Suprapubic skin (tissue), 4 donors: ENCODE results near the gene ROS1. TPM values are rescaled to one million over a fixed set of nuclear protein-coding genes. Genes with fewer than 3 reads are reported as not detected.

Experiments
- DNase-seq, 2 donors: peaks; one replicate each; pipeline ENCODE4 v3.0.0-alpha.2; 2019; ENCODE audit warnings: low spot score in 2 of 2
- H3K27ac ChIP-seq: fragments of 200-600 bp; sonication (generic); one replicate; pipeline ENCODE4 v1.5.1; 2019
- H3K27me3 ChIP-seq: fragments of 200-600 bp; sonication (generic); one replicate; pipeline ENCODE4 v1.5.1; 2019
- H3K36me3 ChIP-seq: fragments of 200-600 bp; sonication (generic); one replicate; pipeline ENCODE4 v1.5.1; 2019
- H3K4me1 ChIP-seq: fragments of 200-600 bp; sonication (generic); one replicate; pipeline ENCODE4 v1.5.1; 2019
- H3K4me3 ChIP-seq: fragments of 200-600 bp; sonication (generic); one replicate; pipeline ENCODE4 v1.5.1; 2019; ENCODE audit warnings: mild to moderate bottlenecking
- H3K9me3 ChIP-seq: fragments of 200-600 bp; sonication (generic); one replicate; pipeline ENCODE4 v1.5.1; 2019
- CTCF ChIP-seq, 2 donors: fragments of 200-600 bp in 1 of 2; fragments of 450-650 bp in 1 of 2; sonication (generic) in 1 of 2; IDR thresholded peaks; one replicate each; pipeline ENCODE4 v1.5.1; 2016 to 2019; ENCODE audit warnings: antibody characterized with exemption in 2 of 2, mild to moderate bottlenecking in 1 of 2, moderate library complexity in 1 of 2
- EP300 ChIP-seq: sonication (generic); formaldehyde crosslinking; IDR thresholded peaks from one replicate; pipeline ENCODE4 v1.6.1; 2017; ENCODE audit warnings: antibody characterized with exemption
- POLR2A ChIP-seq, 2 donors: fragments of 450-650 bp; IDR thresholded peaks; one replicate each; pipeline ENCODE4 v1.6.1; 2017; ENCODE audit warnings: antibody characterized with exemption in 2 of 2, mild to moderate bottlenecking in 2 of 2, moderate library complexity in 2 of 2
- POLR2AphosphoS5 ChIP-seq, 3 donors: sonication (generic); formaldehyde crosslinking; IDR thresholded peaks; one replicate each; pipeline ENCODE4 v1.6.1; 2017; ENCODE audit warnings: antibody characterized with exemption in 3 of 3
- WGBS: methylation state at CpG from one replicate; pipeline ENCODE4 v1.1.5; 2018; 5-methylcytosine and 5-hydroxymethylcytosine counted together
- total RNA-seq, 4 donors: library from RNA; depleted of rRNA; stranded (reverse); fragments of >200 nt; gene quantifications; one replicate each; pipeline ENCODE4 v1.1.0, GENCODE V29; 2016

ROS1 gene
- total RNA-seq, 4 donors from 2014 or later: 0.49 to 2.8 (median 0.69) TPM

- Histone ChIP-seq H3K36me3 (no peaks in the 10 kb centered on the region), H3K9me3 (no peaks in the 10 kb centered on the region), H3K27me3 (peaks cover 99% of the 10 kb centered on the region), H3K4me1 (peaks cover 26% of the 10 kb centered on the region), H3K4me3 (peak overlapping the region; percentile 39), H3K27ac (no peak overlapping the region)
- WGBS: 4% methylated on average over 29 of the region's 74 CpGs
- no peak for DNase-seq
- TF ChIP-seq POLR2A (IDR thresholded peaks at IDR 0.05): no peak
- no peak for TF ChIP-seq EP300
- no peak for TF ChIP-seq CTCF (IDR thresholded peaks at IDR 0.05)
- TF ChIP-seq POLR2AphosphoS5 (IDR thresholded peaks at IDR 0.05): no peak
These were observed 155.5 kb downstream of the ROS1 start for GRCh38 chr6:117270055-117270842.

- TF ChIP-seq CTCF (IDR thresholded peaks at IDR 0.05) (no peak), POLR2AphosphoS5 (IDR thresholded peaks at IDR 0.05) (no peak), POLR2A (IDR thresholded peaks at IDR 0.05) (no peak), EP300 (no peak)
- Histone ChIP-seq H3K36me3 (no peaks in the 10 kb centered on the region), H3K9me3 (no peaks in the 10 kb centered on the region), H3K27ac (no peak overlapping the region), H3K4me3 (peak overlapping the region; percentile 39), H3K27me3 (peaks cover 99% of the 10 kb centered on the region), H3K4me1 (peaks cover 32% of the 10 kb centered on the region)
- WGBS: 16% methylated on average over 8 of the region's 8 CpGs
- DNase-seq: no peak
These were observed 156.1 kb downstream of the ROS1 start for GRCh38 chr6:117269638-117270054.

- 36% methylated on average over 1 of the region's 1 CpG for WGBS
- no peaks in the 10 kb centered on the region for H3K36me3 ChIP-seq
- no peak overlapping the region for H3K4me3 ChIP-seq
- no peak overlapping the region for H3K27ac ChIP-seq
- DNase-seq: no peak
- no peaks in the 10 kb centered on the region for H3K9me3 ChIP-seq
- H3K4me1 ChIP-seq: peaks cover 38% of the 10 kb centered on the region
- peaks cover 99% of the 10 kb centered on the region for H3K27me3 ChIP-seq
- TF ChIP-seq POLR2AphosphoS5 (IDR thresholded peaks at IDR 0.05): no peak
- no peak for TF ChIP-seq EP300
- no peak for TF ChIP-seq CTCF (IDR thresholded peaks at IDR 0.05)
- TF ChIP-seq POLR2A (IDR thresholded peaks at IDR 0.05): no peak
These were observed 156.8 kb downstream of the ROS1 start for GRCh38 chr6:117268924-117269323.

- Histone ChIP-seq H3K4me3 (no peak overlapping the region), H3K27me3 (peaks cover 100% of the 10 kb centered on the region), H3K27ac (no peak overlapping the region), H3K36me3 (no peaks in the 10 kb centered on the region), H3K4me1 (peaks cover 38% of the 10 kb centered on the region), H3K9me3 (no peaks in the 10 kb centered on the region)
- DNase-seq: no peak
- WGBS: 16% methylated on average over 11 of the region's 11 CpGs
- TF ChIP-seq POLR2A (IDR thresholded peaks at IDR 0.05): no peak
- TF ChIP-seq EP300: no peak
- TF ChIP-seq POLR2AphosphoS5 (IDR thresholded peaks at IDR 0.05): no peak
- TF ChIP-seq CTCF (IDR thresholded peaks at IDR 0.05): no peak
These were observed 157.8 kb downstream of the ROS1 start for GRCh38 chr6:117267766-117268534.

- WGBS: 37% methylated on average over 5 of the region's 5 CpGs
- no peak for TF ChIP-seq CTCF (IDR thresholded peaks at IDR 0.05)
- no peak for TF ChIP-seq POLR2AphosphoS5 (IDR thresholded peaks at IDR 0.05)
- TF ChIP-seq EP300: no peak
- Histone ChIP-seq H3K9me3 (no peaks in the 10 kb centered on the region), H3K27ac (no peak overlapping the region), H3K4me3 (no peak overlapping the region), H3K27me3 (peaks cover 98% of the 10 kb centered on the region), H3K36me3 (no peaks in the 10 kb centered on the region), H3K4me1 (peaks cover 38% of the 10 kb centered on the region)
- no peak for DNase-seq
These were observed 158.7 kb downstream of the ROS1 start for GRCh38 chr6:117267054-117267347.
